HepG2 (cell line): ENCODE measurements around the gene CCDC33. TPM values are rescaled to one million over a fixed set of nuclear protein-coding genes. Genes with fewer than 3 reads are reported as not detected.

Source experiments
- CEBPB ChIP-seq: IDR thresholded peaks from 2 replicates; pipeline ENCODE4 v1.6.1; 2011; ENCODE audit warnings: low read depth, low read length, improper control_type of control experiment, borderline replicate concordance
- ERF ChIP-seq: IDR thresholded peaks from 2 replicates; pipeline ENCODE4 v1.6.1; 2018; ENCODE audit warnings: missing biosample characterization, missing genetic modification reagents
- FOXP1 ChIP-seq, 2 experiments: fragments of 450-650 bp in 1 of 2; IDR thresholded peaks; 2 replicates each; pipeline ENCODE4 v1.6.1; 2017 to 2018; ENCODE audit warnings: antibody characterized with exemption in 1 of 2
- GTF3A ChIP-seq: sonication (generic); formaldehyde crosslinking; conservative IDR thresholded peaks from 2 replicates; pipeline ENCODE4 v1.4.0; 2020; ENCODE audit warnings: mild to moderate bottlenecking, missing genetic modification reagents
- HIVEP1 ChIP-seq: sonication (generic); formaldehyde crosslinking; IDR thresholded peaks from 2 replicates; pipeline ENCODE4 v1.4.0; 2020; ENCODE audit warnings: mild to moderate bottlenecking, missing genetic modification reagents
- HNF1B ChIP-seq: sonication (generic); formaldehyde crosslinking; IDR thresholded peaks from 2 replicates; pipeline ENCODE4 v1.5.1; 2020; ENCODE audit warnings: mild to moderate bottlenecking, moderate library complexity, missing genetic modification reagents
- IKZF1 ChIP-seq: fragments of 450-650 bp; IDR thresholded peaks from 2 replicates; pipeline ENCODE4 v1.7.1; 2016
- IKZF5 ChIP-seq: IDR thresholded peaks from 2 replicates; pipeline ENCODE4 v1.6.1; 2018; ENCODE audit warnings: missing genetic modification reagents, mild to moderate bottlenecking, missing compliant biosample characterization
- KLF11 ChIP-seq: IDR thresholded peaks from 2 replicates; pipeline ENCODE4 v1.6.1; 2016; ENCODE audit warnings: missing compliant biosample characterization
- MEF2D ChIP-seq: sonication (generic); formaldehyde crosslinking; IDR thresholded peaks from 2 replicates; pipeline ENCODE4 v1.5.1; 2020; ENCODE audit warnings: mild to moderate bottlenecking, missing genetic modification reagents
- MTA3 ChIP-seq: sonication (generic); formaldehyde crosslinking; IDR thresholded peaks from 2 replicates; pipeline ENCODE4 v1.4.0; 2020; ENCODE audit warnings: missing genetic modification reagents
- MTF1 ChIP-seq: sonication (generic); formaldehyde crosslinking; IDR thresholded peaks from 2 replicates; pipeline ENCODE4 v1.5.0; 2020; ENCODE audit warnings: missing genetic modification reagents
- NBN ChIP-seq: fragments of 450-650 bp; conservative IDR thresholded peaks from 2 replicates; pipeline ENCODE4 v1.6.1; 2017
- PTBP1 ChIP-seq: fragments of 200-400 bp; formaldehyde crosslinking; IDR thresholded peaks from 2 replicates; pipeline ENCODE4 v1.6.1; 2018; ENCODE audit warnings: low read length, low read depth; ENCODE audit not compliant: poor library complexity, severe bottlenecking
- RAD21 ChIP-seq: fragments of 450-650 bp; formaldehyde crosslinking; IDR thresholded peaks from 2 replicates; pipeline ENCODE4 v1.5.0; 2020; ENCODE audit warnings: mild to moderate bottlenecking
- SATB2 ChIP-seq: sonication (generic); formaldehyde crosslinking; IDR thresholded peaks from 2 replicates; pipeline ENCODE4 v1.5.0; 2020; ENCODE audit warnings: missing genetic modification reagents
- SETDB1 ChIP-seq: sonication (generic); formaldehyde crosslinking; IDR thresholded peaks from 2 replicates; pipeline ENCODE4 v1.5.1; 2020; ENCODE audit warnings: missing genetic modification reagents, mild to moderate bottlenecking, borderline replicate concordance
- SIN3B ChIP-seq: fragments of 150-350 bp; IDR thresholded peaks from 2 replicates; pipeline ENCODE4 v1.6.1; 2014; ENCODE audit warnings: low read length
- STAT6 ChIP-seq: sonication (generic); formaldehyde crosslinking; IDR thresholded peaks from 2 replicates; pipeline ENCODE4 v1.4.0; 2020; ENCODE audit warnings: missing genetic modification reagents, mild to moderate bottlenecking, borderline replicate concordance
- ZBTB25 ChIP-seq: IDR thresholded peaks from 2 replicates; pipeline ENCODE4 v1.6.1; 2018; ENCODE audit warnings: missing genetic modification reagents
- ZFYVE20 ChIP-seq: sonication (generic); formaldehyde crosslinking; IDR thresholded peaks from 2 replicates; pipeline ENCODE4 v1.8.0; 2023; ENCODE audit warnings: low read depth, mild to moderate bottlenecking, moderate library complexity, missing genetic modification reagents, borderline replicate concordance
- ZMAT3 ChIP-seq: sonication (generic); formaldehyde crosslinking; conservative IDR thresholded peaks from 2 replicates; pipeline ENCODE4 v1.7.0; 2021; ENCODE audit warnings: missing genetic modification reagents
- ZNF333 ChIP-seq: sonication (generic); formaldehyde crosslinking; IDR thresholded peaks from 2 replicates; pipeline ENCODE4 v1.4.0; 2020; ENCODE audit warnings: mild to moderate bottlenecking, missing genetic modification reagents, borderline replicate concordance
- ZNF740 ChIP-seq: sonication (generic); formaldehyde crosslinking; IDR thresholded peaks from 2 replicates; pipeline ENCODE4 v1.4.0; 2020; ENCODE audit warnings: missing genetic modification reagents
- polyA plus RNA-seq, 8 experiments: library from polyadenylated mRNA; depleted of rRNA in 3 of 8; stranded (reverse) in 7 of 8; unstranded in 1 of 8; fragments of >200 nt; fragmentation: Illumina TruSeq in 4 of 8; extraction: Trizol in 4 of 8; gene quantifications; 2 replicates each; pipeline versions ENCODE4 v1.2.1 to v1.2.3, GENCODE V29; 2011 to 2016; ENCODE audit warnings: low read depth in 4 of 8, missing spikeins in 1 of 8, mixed read lengths in 1 of 8; ENCODE audit not compliant: insufficient read depth in 1 of 8
- total RNA-seq, 5 experiments: library from RNA; depleted of rRNA; stranded (reverse); fragments of >200 nt; fragmentation: Illumina TruSeq; extraction: Trizol; gene quantifications; 2 replicates each; pipeline ENCODE4 v1.2.3, GENCODE V29; 2016; ENCODE audit warnings: low read depth in 1 of 5

CCDC33 gene
- total and polyA plus RNA-seq, 2 of the 13 experiments (the other 11 are each of a cell fraction or from before 2014, with no cell fraction given) = 0.30 TPM; not detected in 1

GRCh38 chr15:74291101-74292071 is 55.3 kb downstream of the CCDC33 start (continued):
- TF ChIP-seq IKZF5 (CRISPR knock-in tag) (peak; percentile 66; the same call in 1 of the 2 replicates), HIVEP1 (CRISPR knock-in tag) (no peak), ZNF333 (peak; percentile 37; the same call in 1 of the 2 replicates), KLF11 (peak; percentile 94), ZNF740 (no peak), GTF3A (no peak), CEBPB (no peak), RAD21 (CRISPR knock-in tag) (no peak), IKZF1 (no peak), STAT6 (CRISPR knock-in tag) (no peak), ERF (CRISPR knock-in tag) (peak; percentile 89), ZBTB25 (CRISPR knock-in tag) (peak; percentile 78), PTBP1 (no peak), MTA3 (CRISPR knock-in tag) (0 out of 2 replicates have a peak, but pooled peaks have one; percentile 41), FOXP1 (IDR thresholded peaks at IDR 0.05) (no peak), FOXP1 (CRISPR knock-in tag; IDR thresholded peaks at IDR 0.05) (no peak), ZMAT3 (CRISPR knock-in tag) (peak; percentile 57; the same call in 1 of the 2 replicates), SIN3B (no peak), SATB2 (peak; percentile 90), ZFYVE20 (no peak), MTF1 (CRISPR knock-in tag) (peak; percentile 80; the same call in 1 of the 2 replicates), SETDB1 (CRISPR knock-in tag) (no peak), MEF2D (peak; percentile 67; the same call in 1 of the 2 replicates), NBN (no peak), HNF1B (CRISPR knock-in tag) (0 out of 2 replicates have a peak, but pooled peaks have one; percentile 24)
